SIG-M5 (cell line): ENCODE results near the gene BACE1-AS.
"Not testable (repeated sequence)": the region's sequence is repeated elsewhere in the genome, so short reads cannot be mapped to it uniquely, and the experiment has no call there.

Source experiments
- DNase-seq: peaks from one replicate; lab custom pipeline; 2025; lab: John Stamatoyannopoulos, UW

Gene BACE1-AS

DNA sequence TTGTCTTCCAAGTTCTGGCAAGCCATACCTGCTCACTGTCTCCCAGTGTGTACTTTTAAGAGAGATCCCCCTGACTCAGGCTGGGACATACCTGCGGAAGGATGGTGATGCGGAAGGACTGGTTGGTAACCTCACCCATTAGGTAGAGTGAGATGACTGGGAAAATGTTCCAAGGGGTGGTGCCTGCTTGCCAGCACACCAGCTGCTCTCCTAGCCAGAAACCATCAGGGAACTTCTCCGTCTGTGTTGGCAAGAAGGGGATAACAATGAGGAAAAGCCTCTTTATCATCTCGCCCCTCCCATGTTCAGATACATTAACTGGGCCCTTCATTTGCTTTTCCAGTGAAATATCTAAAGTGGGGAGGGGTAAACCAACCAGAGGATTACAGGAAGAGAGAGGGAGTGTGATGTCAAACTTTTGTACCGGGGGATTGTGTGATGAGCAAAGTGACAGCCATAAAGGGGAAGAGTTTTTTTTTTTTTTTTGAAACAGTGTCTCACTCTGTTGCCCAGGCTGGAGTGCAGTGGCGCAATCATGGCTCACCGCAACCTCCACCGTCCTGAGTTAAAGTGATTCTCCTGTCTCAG lies at the start of gene BACE1-AS:
Gene BACE1-AS, plus strand, starts transcription at position 538 of the 588 bp plus-strand sequence.
- DNase-seq: no peak

DNA sequence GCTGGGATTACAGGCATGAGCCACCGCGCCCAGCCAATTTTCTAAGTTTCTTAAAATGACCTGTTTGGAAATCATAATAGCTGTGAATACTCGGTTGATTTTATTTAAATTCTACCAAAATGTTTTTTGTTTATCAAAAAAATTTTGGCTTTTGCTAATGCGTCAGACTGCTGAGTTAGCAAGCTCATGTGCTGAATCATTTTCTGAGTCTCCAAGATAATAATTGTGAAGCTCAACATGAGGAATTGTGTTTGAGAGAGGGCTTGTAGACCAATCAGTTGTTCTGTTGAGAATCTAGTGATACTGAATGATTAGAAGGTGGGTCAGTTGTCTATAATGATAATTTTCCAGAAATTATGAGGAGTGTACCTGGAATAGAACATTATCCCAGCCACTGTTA lies 42.8 kb upstream of the BACE1-AS start:
- DNase-seq: no peak

DNA sequence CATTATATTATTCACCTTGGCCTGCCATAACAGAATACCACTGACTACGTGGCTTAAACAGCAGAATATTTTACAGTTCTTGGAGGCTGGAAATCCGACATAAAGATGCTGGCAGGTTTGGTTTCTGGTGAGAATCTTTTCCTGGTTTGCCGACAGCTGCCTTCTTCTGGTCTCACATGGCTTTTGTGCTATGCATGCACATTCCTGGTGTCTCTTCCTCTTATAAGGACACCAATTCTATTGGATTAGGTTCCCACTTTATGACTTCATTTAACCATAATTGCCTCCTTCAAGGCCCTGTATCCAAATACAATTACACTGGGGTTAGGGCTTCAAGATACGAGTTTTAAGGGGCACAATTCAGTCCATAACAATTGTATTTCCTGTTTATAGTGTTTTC lies 41.6 kb upstream of the BACE1-AS start:
- no peak for DNase-seq

DNA sequence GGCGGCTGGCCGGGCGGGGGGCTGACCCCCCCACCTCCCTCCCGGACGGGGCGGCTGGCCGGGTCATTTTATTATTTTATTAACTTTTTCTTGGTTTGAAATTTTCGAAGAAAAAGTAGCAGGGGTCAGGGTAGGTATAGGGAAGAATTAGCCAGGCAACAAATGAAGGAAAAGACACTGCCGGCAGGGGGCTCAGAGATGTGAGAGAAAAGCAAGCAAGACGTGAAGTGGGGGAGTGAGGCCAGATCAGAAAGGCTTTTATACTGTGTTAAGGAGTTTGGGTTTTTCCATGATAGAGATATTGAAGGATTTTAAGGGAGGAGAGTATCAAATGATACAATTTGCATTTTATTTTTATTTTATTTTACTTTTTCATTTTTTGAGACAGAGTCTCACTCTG lies 39.6 kb upstream of the BACE1-AS start:
- DNase-seq: no peak

DNA sequence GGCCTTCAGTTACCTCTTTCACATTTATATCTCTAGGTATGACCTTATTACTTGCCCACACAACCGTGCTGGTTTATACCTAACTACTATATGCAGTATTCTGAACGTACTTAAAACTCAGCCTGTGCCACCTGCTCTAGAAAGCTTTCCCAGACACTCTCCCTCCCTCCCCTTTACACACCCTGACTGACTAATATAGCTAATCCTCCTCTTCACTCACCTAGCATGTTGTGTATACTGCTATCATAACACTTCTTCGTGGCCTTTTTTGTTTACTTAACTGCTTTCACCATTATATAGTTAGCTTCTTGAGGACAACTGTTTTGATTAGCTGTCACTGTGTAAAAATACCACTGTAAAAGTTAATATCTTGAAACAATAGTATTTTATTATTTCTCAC lies 35.2 kb upstream of the BACE1-AS start:
- DNase-seq: no peak

DNA sequence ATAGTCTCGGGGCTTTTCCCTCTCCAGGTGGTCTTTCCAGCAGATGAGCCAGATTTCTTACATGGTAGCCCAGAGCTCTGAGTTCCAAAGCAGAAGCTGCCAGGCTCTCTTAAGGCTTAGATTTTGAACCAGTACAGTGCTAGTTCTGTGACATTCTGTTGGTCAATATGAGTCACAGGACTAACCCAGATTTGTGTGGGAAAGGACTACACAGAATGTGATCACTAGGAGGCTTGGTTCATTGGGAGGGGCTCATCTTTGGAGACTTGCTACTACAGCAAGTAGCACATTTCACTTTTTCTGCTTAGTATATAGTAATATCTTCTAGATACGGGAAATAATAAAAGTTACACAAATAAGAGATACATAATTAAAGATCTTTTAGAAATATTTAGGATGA lies 34.6 kb upstream of the BACE1-AS start:
- DNase-seq: no peak

DNA sequence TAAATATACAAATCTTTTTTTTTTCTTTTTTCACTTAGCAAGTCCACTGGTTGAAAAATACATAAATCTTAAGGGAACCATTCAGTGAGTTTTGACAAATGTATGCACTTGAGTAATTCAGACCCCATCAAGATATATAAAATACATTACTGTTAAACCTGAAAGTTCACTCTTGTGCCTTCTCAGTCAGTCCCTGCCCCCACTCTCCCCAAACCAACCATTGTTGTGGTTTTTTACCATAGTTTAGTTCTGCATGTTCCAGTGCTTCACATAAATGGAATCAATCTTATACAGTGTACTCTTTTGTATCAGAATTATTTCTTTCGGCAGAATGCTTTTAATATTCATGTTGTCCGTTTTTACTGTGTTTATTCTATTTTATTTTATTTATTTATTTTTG lies 32.6 kb upstream of the BACE1-AS start:
- DNase-seq: no peak

DNA sequence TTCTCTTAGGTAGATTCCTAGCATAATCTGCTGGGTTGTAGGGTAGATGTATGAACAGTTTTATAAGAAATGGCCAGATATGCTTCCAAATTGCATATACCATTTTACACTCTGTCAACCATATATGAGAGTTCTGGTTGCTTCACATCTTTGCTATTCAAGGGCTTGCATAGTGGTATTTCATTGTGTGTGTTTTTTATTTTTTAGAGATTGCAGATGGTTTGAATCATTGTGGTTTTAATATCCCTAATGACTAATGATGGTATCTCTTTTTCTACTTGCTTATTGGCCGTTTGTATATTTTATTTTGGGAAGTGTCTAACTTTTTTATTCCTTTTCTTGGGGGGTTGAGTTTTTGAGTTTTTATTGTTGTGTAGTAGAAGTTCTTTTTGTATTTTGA lies 31.7 kb upstream of the BACE1-AS start:
- no peak for DNase-seq

DNA sequence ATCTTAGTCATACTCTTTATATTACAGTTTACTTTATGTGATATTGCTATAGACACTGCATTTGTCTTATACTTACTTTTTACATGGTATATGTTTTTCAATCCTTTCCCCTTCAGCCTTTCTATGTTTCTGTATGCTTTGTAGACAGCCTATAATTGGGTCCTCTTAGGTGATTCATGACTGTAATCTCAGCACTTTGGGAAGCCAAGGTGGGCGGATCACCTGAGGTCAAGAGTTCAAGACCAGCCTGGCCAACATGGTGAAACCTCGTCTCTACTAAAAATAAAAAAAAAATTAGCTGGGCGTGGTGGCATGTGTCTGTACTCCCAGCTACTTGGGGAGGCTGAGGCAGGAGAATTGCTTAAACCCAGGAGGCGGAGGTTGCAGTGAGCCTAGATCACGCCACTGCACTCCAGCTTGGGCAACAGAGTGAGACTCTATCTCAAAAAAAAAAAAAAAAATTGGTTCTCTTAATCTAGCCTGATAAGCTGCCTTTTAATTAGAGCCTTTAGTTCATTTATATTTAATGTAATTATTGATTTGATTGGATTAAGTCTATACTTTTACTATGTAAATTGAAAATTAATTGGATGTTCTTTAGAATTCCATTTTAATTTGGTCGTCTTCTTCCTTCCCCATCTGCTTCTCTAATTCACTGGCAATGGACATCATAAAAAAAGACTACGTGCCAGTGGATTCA lies 26.4 kb upstream of the BACE1-AS start:
- DNase-seq: not testable (repeated sequence)

DNA sequence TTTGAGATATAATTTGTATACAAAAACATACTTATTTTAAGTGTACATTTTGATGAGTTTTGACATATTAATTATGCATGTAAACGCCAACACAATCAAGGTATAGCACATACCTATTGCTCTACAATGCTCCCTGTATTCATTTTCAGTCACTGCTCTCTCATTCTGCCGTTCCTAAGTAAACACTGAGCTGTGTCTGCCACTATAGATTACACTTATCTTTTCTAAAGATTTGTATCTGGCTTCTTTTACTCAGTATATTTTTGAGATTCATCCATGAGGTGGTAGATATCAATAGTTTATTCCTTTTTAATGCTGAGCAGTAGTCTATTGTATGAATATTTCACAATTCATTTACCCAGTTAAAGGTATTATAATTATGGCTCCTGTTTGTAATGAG lies 25.4 kb upstream of the BACE1-AS start:
- DNase-seq: no peak

DNA sequence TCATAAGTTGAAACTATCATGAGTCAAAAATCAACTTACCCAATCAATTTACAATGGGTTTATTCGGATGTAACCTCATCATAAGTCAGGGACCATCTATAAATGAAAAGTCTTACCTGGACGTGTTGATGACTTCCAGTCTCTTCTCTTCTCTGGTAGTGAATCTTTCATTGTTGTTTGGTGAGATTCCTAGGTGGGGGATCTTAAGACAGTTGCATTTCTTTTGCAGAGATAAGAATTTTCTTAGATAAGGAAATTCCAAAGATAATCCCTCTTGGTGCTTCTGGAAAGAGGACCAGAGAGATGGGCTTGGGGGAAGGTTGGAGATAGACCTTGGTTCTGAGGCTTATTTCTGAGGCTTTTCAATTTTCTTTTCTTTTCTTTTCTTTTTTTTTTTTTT lies 21.3 kb upstream of the BACE1-AS start:
- no peak for DNase-seq

DNA sequence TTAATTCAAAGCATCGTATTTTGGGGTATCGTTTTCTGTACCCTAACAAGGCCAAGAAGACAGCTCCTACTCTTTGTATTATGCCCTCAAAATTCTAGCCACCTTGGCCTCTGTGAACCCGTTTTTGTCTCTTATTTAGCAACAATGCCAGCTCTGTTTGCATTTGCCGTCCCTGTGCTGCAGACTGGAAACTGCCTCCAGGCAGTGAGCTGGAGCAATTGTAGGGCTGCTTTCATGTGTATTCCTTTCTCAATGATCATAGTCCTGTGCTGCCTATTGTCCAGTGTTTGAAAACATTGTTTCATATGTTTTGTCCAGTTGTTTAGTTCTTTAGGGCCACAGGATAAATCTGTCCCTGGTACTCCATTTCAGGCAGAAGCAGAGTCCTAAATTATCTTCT lies 19.9 kb upstream of the BACE1-AS start:
- DNase-seq: no peak

DNA sequence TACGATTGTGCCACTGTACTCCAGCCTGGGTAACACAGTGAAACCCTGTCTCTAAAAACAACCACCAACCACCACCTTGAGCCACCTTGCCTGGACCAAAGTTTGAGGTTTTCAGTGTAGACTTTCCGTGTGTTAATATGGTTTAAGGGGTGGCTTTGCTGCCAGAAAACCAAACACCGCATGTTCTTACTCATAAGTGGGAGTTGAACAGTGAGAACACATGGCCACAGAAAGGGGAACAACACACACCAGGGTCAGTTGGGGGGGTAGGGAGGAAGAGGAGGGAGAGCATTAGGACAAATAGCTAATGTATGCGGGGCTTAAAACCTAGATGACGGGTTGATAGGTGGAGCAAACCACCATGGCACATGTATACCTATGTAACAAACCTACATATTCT lies 19.0 kb upstream of the BACE1-AS start:
- peak; percentile 24 for DNase-seq

DNA sequence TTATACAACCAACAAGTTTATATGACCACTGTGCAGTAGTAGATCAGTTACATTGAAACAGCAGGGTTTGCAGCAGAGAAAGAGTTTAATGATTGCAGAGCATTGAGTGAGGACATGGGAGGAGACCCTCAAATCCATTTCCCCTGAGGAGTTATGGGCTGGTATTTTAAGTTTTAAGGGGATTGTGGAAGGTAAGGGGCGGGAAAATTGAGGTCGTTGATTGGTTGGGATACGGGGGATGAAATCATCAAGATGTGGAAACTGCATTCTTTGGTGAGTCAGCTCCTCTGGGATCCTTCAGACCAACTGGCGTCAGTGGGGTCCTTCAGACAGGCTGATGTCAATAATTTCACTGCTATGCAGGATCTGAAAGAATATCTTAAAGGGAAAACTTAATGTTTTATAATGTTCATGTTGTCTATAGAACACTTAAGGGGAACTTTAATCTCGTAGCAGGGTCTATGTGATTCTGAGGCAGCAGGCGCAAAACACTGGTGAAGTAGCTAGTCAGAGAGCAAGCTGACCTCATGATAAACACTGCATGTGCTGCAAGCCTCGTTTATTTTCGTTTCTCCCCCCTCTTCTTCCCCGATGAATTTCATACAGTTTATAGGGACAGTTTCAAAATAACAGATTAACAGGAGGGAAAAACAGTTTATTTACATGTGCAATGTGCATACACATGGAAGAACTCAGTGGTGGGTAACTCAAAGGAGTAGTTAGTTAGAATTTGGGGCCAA lies 17.4 kb upstream of the BACE1-AS start:
- peak; percentile 3 for DNase-seq

DNA sequence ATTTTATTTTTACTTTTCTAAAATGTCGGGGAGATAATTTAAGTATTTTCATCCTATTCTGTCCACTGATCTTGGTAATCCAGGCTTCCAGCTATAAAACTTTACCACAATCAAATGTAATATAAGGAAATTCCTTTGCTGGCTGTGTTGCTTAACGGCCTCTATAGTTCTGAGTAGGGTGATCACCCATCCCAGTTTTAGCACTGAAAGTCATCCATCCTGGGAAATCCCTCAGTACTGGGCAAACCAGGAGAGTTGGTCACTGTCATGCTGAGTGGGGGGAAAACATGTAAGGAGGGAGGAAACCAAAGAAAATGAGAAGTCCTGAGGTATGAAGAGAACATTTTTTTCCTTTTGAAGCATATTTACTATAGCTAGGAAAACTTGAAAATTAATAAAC lies 12.8 kb upstream of the BACE1-AS start:
- no peak for DNase-seq

DNA sequence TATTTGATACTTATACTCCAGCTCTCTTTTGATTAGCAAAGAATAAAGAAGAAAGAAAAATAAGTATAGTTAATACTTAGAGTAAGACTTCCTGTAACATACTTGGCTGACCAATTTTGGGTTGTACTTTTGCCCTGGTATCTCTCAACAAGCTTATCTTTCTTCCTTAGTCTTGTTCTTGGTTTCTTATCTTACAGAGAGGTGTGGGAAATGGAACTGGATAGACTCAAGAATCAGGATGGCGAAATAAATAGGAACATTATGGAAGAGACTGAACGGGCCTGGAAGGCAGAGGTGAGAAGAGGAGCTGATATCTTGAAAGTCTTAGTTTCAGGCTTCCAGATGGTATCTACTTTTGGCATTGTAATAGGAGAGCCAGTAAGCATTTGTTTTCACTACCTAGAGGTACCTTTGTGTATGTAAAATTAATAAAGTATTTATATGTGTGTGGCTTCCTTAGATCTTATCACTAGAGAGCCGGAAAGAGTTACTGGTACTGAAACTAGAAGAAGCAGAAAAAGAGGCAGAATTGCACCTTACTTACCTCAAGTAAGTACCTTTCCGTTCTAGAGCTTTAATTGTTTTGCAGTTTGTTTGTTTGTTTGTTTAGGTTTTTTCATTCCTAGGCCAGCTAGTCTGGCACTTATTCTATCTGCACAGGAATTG lies 11.3 kb upstream of the BACE1-AS start:
- no peak for DNase-seq

DNA sequence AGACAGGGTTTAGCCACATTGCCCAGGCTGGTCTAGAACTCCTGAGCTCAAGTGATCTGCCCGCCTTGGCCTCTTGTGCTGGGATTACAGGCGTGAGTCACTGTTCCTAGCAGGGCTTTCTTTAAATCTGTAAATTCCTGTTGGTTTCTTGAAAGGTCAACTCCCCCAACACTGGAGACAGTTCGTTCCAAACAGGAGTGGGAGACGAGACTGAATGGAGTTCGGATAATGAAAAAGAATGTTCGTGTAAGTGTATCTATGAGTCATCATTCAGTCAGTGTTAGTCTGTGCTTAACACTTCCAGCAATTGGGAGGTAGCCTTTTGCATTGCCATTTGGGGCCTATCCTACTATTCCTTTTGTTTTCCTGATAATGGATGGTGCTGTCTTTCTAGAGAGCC lies 10.0 kb upstream of the BACE1-AS start:
- no peak for DNase-seq

DNA sequence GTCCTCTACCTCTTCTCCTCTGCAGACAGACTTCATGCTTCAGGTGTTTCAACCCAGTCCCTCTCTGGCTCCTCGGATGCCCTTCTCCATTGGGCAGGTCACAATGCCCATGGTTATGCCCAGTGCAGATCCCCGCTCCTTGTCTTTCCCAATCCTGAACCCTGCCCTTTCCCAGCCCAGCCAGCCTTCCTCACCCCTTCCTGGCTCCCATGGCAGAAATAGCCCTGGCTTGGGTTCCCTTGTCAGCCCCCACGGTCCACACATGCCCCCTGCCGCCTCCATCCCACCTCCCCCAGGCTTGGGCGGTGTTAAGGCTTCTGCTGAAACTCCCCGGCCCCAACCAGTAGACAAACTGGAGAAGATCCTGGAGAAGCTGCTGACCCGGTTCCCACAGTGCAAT lies 9.3 kb upstream of the BACE1-AS start:
- no peak for DNase-seq

DNA sequence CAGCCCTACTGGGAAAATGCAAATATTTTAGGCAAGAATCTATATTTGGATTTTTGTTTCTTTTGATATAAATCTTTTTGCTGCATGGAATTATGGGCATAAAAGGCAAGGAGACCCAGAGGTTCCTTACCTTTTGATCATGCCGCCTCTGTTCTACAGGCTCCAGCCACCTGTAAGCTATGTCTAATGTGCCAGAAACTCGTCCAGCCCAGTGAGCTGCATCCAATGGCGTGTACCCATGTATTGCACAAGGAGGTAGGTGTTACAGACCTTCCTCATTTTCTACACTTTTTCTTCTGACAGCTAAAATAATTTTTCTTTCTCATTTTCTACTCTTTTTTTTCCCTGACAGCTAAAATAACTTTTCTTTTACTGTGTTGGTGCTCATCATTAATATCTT lies 8.2 kb upstream of the BACE1-AS start:
- no peak for DNase-seq

DNA sequence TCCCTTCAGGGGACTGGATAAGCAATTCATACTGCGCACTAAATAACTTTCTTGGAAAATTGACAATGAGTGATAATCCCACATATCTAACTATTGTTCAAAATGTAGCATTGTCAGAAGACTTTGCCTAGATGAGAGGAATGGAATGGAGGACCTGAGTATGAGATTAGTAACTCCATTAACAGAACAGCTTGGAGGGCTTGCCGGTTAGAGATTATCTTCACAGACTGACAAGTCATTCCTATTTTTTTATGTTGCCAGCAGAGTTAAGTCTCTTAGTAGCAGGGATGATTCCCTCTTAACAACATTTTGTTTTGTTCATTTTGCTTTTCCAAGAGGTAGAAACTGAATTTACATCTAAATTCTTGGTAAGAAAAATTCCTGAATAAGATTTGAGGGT lies 7.1 kb upstream of the BACE1-AS start:
- DNase-seq: no peak

DNA sequence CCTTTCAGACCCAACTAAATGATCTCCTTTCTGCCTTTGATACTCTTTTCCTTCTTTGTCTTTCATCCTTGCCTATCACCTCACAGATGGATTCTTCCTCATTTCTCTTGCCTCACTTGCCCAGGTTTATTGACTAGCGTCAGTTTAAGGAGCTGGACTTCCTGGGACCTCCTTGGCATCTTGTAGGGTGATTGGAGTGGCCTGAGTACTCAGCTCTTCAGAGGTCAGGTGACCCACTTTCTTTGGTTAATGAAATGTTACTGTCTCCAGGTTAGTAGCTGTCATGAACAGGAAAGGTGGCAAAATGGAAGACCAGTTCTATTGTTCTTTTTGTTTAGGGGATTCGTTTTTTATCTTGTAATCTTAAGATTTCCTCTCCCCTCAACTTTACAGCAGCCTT lies 4.6 kb upstream of the BACE1-AS start:
- no peak for DNase-seq

DNA sequence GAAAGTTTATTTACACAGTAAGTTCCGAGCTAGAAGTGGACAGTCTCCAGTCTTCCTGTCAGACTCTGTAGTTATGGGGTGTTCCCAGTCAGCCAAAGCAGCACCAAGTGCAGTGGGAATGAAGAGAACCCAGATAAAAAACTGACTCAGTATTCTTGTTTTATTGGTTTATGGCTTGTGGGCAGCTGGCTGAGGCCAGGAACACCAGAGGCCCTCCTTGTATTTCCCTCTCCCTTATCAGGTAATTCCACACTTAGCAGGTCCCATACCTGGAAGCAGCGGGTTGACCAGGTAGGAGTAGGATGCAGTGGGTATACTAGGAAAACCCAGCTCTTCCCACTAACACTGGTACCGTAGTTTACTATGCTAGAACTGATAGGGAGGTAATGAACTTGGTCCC lies 3.5 kb upstream of the BACE1-AS start:
- no peak for DNase-seq

DNA sequence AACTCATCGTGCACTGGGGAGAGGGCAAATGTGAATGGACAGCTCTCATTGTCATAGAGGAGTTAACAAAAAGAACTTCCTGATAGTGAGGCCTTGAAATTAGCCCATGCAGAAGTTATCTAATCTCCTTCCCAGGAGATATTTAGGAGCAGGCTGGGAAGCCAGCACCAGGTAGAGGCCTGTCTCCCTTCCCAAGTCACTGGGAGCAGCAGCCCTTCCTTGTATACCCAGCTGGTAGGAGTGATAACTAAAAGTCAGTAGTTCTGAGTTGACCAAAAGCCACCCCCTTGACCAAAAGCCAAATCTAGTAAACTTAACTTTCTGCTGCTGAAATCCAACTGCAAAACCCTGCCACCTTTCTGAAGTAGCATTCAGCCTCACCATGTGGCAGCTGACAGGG lies 1.4 kb upstream of the BACE1-AS start:
- no peak for DNase-seq
